Inflammatory macrophage (primary cell): Measurements from ENCODE around the gene ARHGEF25.
"Not testable (repeated sequence)": the region's sequence is repeated elsewhere in the genome, so short reads cannot be mapped to it uniquely, and the experiment has no call there.

Experiments used
- DNase-seq, 2 donors: peaks; one replicate each; pipeline ENCODE4 v3.0.0-alpha.2; 2020 to 2022

Gene ARHGEF25

DNA sequence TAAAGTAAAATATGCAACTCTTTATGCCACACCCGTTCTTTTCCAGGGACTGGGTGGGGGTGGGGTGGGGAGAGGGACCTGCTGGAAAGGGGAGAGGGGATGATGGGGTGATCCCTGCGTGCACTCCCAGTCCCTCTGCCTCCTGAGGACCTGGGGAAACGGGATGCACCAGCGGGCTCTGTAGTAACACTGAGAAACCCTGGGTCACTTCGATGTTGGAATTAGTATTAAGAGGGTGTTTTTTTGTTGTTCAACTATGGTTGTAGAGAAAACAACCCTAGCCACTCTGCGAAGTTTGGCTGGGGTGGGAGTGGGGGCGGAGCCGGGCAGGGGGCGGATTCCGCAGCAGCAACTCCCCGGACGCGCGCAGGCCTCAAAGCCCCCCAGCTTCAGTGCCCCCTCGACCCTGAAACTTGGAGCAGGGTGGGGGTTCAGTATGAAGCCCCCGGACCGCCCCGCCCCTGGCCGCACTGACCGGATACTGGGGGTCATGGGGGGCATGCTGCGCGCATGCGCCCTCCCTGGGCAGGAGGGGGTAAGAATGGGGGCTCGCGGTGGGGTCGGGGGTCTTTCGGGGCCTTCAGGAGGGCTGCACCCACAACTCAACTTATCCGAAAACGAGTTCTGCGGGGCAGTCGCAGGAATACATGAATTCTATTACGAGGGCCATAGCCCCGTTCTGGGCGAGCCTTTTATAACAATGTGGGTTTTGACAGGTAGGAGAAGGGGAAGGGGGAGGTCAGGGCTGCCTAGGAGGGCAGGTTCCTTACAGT is 1.3 kb upstream of the ARHGEF25 start:
- no peak for DNase-seq

DNA sequence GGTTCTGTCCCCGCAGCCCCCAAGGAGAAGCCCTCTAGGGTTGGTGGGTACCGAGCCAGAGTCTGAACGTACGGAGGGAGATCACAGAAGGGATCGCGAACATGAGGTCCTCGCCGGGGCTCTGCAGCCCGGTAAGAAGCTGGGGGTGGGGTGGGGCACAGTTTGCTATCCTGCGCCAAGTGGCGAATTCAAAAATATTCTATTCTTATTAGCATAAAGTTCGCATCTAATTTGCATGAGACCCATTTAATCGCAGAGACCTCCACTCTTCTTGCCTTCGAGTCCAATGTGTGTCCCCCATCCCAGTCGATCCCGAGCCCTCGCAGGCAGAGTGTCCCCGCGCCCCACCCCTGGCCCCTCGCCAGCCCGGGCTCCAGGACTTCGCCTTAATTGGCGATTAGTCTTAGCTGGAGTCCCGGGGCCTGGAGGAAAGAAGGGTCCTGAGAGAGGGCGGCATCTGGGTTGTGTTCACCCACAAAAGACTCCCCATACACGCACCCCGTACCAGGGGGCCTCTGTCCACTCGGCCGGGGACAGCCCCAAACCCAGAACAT is 604 bp upstream of the ARHGEF25 start:
- DNase-seq, result no peak

- no peak for DNase-seq
Measured at GRCh38 chr12:57611827-57612710, 834 bp downstream of the ARHGEF25 start.

GRCh38 chr12:57612711-57613426 is 1.6 kb downstream of the ARHGEF25 start:
- no peak for DNase-seq

- DNase-seq, result no peak
Measured at GRCh38 chr12:57613427-57614109, 2.3 kb downstream of the ARHGEF25 start.

GRCh38 chr12:57614178-57614947 is 3.1 kb downstream of the ARHGEF25 start:
- DNase-seq, result peak; percentile 7 to 14

DNA sequence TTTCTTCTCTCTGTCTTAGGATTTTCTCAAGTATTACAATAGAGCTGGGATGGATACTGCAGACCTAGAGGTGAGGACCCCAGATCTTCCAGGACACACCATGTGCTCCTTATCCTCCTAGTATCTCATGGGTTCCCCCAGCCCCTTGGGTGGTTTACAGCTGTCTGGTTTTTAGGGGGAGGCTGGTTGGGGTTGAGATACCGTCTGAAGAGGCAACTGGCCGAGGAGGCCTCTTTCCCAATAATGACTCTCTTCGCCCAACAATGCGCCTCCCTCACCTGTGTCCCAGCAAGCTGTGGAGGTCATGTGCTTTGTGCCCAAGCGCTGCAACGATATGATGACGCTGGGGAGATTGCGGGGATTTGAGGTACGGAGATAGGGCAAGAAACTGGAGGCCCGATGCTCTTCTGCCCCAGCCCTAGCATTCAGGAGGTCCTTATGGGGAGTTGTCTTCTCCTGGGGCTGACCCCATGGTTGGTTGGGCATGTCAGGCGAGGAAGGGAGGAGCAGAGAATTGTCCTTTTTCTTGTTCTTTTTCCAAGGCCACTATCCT is 3.8 kb downstream of the ARHGEF25 start:
- DNase-seq, result no peak

- no peak for DNase-seq
Measured at GRCh38 chr12:57615637-57616036, 4.4 kb downstream of the ARHGEF25 start.

DNA sequence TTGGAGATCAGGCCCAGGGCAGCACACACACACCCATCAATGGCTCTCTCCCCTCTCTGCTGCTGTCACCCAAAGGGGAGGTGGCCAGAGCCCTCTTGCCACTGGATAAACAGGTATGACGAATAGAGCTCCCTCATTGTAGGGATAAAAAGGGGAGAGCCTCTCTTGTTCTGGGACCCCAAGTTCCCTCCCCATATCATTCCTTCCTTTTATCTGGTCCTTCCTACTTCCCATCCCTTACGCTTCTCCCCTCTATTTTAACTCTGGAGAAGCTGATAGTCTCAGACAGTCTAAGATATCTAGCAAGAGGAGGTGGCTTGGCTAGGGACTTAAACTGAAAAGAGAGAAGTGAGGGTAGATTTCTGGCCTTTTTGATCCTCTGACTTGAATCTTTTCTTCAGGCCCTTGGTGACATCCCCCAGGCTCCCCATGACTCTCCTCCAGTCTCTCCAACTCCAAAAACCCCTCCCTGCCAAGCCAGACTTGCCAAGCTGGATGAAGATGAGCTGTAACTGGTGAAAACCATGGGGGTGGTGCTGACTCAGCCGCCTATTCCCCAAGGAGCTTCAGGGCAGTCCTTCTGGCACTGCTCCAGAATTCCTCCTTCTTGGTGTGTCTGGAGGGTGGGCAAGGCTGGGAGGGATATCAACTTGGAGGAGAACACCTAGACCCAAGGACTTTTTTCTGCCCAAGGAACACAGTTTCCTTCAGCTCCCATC is 5.3 kb downstream of the ARHGEF25 start:
- DNase-seq, result no peak

GRCh38 chr12:57617942-57618341 is 6.7 kb downstream of the ARHGEF25 start:
- DNase-seq, result no peak

DNA sequence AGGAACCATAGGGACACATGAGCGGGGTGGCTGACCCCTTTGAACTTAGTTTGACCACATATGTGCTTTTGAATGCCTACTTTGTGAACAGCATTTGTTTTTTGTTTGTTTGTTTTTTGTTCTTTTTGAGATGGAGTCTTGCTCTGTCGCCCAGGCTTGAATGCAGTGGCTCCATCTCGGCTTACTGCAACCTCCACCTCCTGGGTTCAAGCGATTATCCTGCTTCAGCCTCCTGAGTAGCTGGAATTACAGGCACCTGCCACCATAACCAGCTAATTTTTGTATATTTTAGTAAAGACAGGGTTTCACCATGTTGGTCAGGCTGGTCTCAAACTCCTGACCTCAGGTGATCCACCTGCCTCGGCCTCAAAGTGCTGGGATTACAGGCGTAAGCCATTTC is 7.2 kb downstream of the ARHGEF25 start:
- not testable (repeated sequence) for DNase-seq

- DNase-seq, result no peak
Measured at GRCh38 chr12:57618966-57619433, 7.8 kb downstream of the ARHGEF25 start.

DNA sequence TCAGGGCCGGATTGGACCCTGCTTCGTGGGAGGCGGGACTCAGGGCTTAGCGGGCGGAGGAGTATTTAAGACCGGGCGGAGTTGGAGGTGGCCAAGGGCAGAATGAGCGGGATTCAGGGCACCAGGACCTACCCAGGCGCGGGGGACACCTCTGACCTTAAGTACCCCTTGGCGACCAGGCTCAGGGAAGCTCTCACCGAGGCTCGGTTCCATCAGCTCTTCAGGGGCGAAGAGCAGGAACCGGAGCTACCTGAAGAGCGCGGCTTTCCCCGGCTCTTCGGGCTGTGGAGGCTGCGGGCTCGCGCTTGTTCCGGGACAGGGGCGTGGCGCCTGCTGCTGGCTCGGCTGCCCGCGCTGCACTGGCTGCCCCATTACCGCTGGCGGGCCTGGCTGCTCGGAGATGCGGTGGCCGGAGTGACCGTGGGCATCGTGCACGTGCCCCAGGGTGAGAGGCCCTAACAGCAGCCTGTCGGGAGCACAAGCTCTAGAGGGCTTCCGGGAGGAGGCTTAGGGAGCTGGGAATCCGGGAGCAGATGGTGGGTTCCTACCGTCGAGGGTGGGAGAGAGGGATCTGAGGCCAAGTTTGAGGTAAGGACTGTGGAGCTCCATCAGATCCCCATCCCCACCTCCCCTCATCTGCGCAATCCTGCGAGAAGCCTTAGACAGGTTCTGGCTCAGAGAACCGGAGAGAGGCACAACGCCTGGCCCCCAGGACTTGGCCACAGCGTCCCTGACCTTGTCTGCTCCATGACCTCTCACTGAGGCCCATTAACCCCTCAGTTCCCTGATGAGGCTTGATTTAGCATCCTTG is 8.4 kb downstream of the ARHGEF25 start:
- DNase-seq, result no peak

DNA sequence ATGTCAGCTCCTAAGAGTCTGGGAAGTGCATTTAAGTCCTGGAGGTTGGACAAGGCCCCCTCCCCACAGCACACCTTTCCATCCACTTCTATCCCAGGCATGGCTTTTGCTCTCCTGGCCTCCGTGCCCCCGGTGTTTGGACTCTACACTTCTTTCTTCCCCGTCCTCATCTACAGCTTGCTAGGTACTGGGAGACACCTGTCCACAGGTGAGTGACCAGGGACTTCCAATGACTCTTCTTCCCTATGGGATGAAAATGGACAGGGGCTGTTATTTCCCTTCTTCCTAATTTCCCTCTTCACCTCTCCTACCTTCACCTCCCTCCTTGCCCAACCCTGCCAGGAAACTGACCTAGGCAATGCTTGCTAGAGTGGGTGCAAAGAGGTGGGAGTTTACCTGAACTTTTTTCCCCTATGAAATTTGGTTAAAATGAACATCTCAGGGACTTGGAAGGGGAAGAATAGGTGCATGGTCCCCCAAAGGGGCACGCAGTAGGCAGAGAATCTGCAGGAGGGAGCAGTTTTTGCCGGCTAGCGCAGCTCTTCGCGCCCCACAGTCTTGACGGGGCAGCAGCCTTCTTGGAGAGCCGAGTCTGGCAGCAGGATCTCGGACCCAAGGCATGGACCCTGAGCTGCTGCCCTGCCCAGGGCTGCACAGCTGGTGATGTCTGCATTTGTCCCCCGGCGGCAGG is 9.2 kb downstream of the ARHGEF25 start:
- no peak for DNase-seq

GRCh38 chr12:57620936-57621496 is 9.8 kb downstream of the ARHGEF25 start:
- DNase-seq, result peak; percentile 39 to 50

- DNase-seq, result peak; percentile 27 to 41
Measured at GRCh38 chr12:57621497-57622292, 10.5 kb downstream of the ARHGEF25 start.
